ENCODE results near the gene GNA14.

DNA sequence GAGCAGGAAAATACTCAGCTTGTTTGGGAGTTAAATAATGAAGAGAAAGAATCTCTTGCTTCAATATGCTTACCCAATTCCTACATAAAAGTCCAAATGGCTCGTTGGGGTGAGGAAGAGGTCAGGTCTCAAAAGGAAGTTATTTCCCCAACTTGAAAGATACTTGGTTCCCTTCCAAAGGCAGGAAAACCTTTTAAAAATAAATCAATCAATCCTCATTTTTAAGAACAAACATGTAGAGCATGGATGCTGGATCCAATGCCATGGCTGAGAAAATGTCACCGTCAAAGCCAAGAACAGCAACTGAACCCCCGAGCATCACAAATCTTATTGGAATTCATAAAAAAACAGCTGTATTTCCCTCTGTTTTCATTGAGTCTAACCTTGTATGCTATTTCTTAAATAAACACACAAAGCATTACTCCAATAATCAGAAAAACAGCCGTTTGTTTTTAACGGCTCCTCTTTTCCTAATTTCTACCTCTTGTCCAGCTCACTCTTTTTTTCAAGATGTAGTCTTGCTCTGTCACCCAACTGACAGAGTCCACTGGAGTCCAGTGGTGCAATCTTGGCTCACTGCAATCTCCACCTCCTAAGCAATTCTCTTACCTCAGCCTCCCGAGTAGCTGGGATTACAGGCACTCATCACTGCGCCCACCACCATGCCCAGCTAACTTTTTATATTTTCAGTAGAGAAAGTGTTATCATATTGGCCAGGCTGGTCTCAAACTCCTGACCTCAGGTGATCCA, 140.7 kb downstream of the GNA14 start:
- TF ChIP-seq, protein P1, sequence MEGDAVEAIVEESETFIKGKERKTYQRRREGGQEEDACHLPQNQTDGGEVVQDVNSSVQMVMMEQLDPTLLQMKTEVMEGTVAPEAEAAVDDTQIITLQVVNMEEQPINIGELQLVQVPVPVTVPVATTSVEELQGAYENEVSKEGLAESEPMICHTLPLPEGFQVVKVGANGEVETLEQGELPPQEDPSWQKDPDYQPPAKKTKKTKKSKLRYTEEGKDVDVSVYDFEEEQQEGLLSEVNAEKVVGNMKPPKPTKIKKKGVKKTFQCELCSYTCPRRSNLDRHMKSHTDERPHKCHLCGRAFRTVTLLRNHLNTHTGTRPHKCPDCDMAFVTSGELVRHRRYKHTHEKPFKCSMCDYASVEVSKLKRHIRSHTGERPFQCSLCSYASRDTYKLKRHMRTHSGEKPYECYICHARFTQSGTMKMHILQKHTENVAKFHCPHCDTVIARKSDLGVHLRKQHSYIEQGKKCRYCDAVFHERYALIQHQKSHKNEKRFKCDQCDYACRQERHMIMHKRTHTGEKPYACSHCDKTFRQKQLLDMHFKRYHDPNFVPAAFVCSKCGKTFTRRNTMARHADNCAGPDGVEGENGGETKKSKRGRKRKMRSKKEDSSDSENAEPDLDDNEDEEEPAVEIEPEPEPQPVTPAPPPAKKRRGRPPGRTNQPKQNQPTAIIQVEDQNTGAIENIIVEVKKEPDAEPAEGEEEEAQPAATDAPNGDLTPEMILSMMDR (IDR thresholded peaks at IDR 0.05), result no peak
- no peak for TF ChIP-seq POLR2A (IDR thresholded peaks at IDR 0.05)
